GM19328 (cell line): Measurements from ENCODE around the gene SLC44A3.
A peak's percentile ranks its signal among the peaks of the same experiment; 100 is the strongest.

Experiments
- ATAC-seq: cut with Tn5 transposase; IDR thresholded peaks from one replicate; pipeline ENCODE4 v1.9.1; 2021; ENCODE audit warnings: mild to moderate bottlenecking, moderate library complexity; ENCODE audit not compliant: unreplicated experiment

SLC44A3 gene, protein sequence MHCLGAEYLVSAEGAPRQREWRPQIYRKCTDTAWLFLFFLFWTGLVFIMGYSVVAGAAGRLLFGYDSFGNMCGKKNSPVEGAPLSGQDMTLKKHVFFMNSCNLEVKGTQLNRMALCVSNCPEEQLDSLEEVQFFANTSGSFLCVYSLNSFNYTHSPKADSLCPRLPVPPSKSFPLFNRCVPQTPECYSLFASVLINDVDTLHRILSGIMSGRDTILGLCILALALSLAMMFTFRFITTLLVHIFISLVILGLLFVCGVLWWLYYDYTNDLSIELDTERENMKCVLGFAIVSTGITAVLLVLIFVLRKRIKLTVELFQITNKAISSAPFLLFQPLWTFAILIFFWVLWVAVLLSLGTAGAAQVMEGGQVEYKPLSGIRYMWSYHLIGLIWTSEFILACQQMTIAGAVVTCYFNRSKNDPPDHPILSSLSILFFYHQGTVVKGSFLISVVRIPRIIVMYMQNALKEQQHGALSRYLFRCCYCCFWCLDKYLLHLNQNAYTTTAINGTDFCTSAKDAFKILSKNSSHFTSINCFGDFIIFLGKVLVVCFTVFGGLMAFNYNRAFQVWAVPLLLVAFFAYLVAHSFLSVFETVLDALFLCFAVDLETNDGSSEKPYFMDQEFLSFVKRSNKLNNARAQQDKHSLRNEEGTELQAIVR

DNA sequence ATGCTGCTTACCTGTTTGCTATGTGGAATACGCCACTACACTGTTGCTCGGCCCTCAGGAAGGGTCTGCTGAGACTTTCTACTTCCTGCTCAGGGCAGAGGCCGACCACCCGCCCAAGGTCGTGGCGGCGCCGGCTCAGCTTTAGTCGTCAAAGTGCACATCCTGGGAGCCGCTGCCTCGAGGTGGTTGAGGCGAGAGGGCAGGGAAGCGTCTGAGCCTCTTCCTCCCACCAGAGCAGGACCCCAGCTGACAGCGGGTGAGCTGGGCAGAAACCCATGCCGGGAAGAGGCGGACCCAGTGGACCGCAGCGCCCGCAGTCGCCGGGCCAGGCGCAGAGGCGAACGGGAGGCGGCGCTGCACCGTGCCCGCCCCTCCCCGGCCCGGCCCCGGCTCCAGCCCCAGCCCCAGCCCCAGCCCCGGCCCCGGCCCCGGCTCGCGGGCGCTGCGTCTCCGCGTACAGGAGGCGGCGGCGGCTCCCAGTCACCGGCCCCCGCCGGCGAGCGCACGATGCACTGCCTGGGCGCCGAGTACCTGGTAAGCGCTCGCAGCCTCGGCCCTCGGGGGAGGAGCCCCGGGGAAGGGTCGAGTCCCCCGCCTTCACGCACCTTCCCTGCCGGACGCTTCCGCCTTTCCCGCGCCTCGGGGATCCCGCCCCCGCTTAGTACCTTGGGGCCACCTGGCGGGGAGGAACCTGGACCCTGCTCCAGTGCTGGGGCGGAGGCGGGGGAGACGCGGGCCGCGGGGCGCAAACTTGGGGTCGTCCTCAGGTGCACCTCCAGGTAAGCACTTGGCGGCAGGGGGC is at the start of gene SLC44A3:
Gene SLC44A3 (plus strand): TSS at position 413 of the 802 bp plus-strand sequence. CDS start 95 bp downstream, at position 508.
- ATAC-seq, result no peak

DNA sequence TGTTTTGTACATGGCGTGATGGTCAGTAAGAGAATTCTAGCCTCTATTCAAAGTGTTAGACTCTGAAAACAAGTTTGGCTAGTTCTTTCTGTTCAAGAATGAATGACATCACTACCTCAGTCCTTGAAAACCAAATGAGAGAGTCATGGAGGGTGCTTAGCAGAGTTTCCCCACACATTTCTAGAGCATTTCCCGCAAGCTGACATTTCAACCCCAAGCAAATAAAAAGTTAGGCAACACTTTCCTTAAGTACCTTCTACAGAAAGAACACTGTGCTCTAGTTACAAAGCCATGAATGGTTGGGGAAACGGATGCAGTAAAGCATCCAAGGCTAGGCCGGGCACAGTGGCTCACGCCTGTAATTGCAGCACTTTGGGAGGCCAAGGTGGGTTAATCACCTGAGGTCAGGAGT is 47.9 kb upstream of the SLC44A3 start:
- ATAC-seq, result no peak

DNA sequence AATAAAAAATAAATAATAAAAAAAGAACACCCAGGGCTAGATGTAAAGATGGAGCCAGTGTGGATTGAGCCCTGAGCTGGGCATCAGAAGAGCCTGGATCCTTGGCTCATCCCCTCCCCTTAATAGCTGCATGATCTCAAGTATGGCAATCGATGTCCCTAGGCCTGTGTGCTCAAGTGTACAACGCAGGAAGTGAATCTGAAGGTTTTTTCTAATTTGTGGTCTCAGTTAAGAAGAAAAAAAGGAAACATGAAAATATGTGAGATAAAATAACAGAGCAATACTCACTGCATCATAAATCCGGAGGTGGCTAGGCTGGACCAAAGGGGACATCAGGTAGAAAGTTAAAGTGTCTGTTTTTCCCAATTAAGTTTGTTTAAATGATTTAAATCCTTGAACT is 47.3 kb upstream of the SLC44A3 start:
- no peak for ATAC-seq

DNA sequence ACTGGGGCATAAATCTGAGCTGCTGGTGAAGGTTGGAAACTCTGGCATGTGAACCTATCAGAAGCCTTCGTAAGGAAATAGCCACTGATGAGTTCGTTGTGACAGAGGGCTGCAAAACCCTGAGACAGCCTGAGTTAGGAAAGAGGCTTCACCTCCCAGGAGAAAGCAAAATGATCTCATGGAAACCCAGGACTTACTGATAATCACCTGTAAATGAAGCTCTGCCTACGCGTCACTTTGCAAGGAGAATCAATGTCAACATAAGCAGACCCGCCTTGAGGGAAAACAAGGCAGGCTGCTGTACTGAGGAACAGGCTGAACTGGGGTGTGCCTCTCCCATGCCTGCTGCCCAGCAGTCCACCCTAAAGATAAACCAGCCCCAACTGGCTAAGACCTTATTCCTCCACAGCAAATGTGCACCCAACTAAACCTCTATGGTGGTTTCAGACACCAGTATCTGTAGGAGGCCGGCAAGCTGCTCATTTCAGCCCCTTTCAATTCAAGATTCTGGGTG is 46.8 kb upstream of the SLC44A3 start:
- no peak for ATAC-seq

DNA sequence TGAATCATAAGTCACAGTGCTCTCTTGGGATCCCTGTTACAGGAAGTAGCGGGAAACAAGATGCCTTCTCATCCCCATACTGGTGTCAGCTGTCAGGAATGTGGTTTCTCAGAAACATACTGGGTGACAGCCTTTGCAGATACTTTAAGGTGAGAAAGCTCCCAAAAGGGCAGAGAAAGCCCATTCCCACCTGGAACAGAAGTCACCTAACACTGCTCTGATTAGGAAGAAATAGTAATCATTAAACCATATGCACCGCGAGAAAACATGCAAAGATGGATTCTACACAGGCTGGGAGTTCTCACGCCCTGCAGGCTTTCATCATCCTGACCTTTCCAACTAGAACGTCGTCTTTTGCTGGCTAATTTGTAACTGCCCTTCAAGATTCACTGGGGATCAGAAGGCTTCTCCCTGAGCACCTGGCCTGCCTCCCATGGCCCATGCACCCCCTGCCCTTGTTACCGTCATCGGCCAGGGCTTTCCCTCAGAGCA is 46.2 kb upstream of the SLC44A3 start:
- no peak for ATAC-seq

DNA sequence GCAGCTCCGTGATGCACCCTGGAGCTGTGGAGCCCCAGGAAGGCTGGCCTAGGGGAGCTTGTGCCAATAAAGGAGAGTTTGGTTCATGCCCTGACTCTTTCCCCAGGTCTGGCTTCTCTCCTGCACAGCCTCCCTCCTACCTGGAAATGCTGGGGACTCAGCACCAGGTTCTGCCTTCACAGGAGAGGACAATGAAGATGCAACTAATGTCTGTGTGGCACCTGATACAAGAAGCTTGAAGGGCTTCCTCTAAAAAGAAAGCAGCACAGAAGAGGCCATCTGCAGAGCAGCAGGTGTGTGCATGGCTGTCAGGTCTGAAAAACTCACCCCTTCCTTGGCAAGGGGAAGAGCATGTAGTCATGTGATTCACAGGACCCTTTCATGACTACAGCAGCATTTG is 43.7 kb upstream of the SLC44A3 start:
- ATAC-seq, result no peak

DNA sequence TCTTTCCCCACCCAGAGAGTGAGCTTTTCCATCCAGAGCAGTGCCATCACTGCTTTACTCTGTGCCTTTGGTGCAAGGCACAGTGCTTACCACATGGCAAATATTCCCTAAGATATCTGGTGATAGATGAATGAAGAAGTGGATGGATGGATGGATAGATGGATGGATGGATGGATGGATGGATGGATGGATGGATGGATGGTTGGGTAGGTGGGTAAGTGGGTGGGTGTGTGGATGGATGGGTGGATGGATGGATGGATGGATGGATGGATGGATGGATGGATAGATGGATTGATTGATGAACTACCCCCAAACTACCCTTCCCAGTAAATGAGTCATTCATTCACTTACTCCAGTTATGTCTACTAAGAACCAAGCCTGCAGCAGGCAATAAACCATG is 42.9 kb upstream of the SLC44A3 start:
- ATAC-seq, result no peak

DNA sequence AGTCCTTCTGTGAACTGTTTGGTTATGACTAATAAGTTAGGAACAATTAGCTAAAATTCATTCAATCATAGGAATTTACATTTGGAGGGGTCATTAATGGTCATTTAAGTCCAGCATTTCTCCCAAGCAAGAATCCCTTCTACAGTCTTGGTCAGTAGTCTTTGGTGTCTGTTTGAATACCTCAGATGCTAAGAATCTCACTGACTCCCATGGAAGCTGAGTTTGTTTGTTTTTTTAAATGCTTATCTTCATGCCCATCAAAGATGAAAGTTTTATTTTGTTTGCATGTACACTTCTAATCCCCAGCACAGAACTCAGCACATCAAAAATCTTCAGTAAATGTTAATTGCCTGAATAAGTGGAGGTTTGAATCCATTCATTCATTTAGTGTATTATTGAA is 41.3 kb upstream of the SLC44A3 start:
- no peak for ATAC-seq

DNA sequence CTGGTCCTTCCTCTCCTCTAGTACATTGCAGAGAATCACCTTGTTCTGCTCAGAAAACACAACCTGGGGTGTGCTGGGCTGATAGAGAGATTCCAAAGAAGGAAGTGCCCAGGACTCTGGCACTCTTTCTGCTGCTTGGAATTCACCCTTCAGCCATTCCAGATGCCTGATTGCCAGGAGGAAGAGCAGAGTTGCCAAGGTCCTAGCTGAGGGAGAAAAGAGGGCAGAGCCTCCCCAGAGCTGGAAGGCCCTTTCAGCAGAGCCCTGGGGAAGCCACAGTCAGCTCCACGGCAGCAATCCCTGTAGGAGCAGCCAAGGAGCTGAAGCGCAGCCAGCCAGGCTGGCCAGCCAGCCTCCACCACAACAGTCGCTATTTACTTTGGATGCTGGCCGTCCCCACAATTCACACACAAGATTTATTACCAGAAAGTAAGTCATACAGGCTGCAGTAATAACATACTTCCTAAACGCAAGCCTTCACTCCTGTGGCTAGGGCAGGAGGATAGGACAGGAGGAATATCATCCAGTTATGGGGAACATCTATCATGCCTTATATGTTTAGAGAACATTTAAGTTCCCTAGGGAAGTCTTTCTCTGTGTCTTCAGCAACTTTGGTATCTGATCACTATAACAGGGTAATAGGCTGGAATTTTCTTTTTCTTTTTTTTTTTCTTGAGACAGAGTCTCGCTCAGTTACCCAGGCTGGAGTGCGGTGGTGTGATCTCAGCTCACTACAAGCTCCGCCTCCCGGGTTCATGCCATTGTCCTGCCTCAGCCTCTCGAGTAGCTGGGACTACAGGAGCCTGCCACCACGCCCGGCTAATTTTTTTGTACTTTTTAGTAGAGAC is 36.6 kb upstream of the SLC44A3 start:
- ATAC-seq, result no peak

DNA sequence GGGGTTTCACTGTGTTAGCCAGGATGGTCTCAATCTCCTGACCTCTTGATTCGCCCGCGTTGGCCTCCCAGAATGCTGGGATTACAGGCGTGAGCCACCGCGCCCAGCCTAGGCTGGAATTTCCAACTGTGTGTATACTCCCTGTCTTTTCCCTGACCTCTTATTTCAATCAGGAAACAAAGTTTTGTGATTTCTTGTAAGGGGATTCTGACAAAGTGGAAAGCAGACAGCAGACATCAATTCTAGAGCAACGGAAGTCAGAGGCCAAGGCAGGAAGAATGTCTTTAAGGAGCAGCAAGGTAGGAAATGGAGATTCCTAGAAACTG is 36.0 kb upstream of the SLC44A3 start:
- no peak for ATAC-seq

DNA sequence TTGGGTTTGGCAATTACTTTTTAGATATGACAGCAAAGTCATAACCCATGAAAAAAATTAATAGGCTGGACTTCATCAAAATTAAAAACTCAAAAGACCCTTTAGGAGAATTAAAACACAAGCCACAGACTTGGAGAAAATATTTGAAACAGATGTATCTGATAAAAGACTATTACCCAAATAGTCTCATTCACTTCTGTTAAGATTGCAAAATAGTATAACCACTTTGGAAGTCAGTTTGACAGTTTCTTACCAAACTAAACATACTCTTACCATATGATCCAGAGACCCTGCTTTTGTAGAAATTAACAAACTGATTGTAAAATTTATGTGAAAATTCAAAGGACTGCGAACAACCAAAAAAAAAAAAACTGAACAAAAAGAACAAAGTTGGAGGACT is 32.5 kb upstream of the SLC44A3 start:
- ATAC-seq, result no peak

DNA sequence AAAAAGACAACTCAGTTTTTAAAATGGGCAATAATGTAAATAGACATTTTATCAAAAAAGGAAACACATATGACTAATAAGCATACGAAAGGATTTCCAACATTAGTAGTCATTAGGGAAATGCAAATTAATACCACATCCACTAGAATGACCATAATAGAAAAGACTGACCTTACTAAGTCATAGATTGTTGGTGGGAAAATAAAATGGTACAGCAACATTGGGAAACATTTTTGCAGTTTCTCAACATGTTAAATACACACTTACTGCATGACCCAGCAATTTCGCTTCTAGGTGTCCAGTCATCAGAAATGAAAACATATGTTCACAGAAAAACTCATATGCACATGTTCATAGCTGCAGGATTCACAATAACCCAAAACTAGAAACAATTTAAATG is 29.9 kb upstream of the SLC44A3 start:
- ATAC-seq, result no peak

DNA sequence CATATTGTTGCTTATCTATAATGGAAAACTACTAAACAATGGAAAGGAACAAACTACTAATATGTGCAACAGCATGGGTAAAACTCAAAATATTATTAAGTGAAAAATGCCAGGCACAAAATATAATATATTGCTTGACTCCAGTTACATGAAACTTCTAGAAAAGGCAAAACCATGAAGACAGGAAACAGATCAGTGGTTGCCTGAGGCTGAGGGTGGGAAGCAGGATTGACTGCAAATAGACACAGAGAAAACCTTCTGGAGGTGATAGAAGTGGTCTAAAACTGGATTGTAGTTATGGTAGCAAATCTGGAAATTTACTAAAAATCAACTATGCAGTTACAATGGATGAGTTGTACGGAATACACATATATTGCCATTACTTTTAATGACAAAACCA is 29.5 kb upstream of the SLC44A3 start:
- ATAC-seq, result no peak

DNA sequence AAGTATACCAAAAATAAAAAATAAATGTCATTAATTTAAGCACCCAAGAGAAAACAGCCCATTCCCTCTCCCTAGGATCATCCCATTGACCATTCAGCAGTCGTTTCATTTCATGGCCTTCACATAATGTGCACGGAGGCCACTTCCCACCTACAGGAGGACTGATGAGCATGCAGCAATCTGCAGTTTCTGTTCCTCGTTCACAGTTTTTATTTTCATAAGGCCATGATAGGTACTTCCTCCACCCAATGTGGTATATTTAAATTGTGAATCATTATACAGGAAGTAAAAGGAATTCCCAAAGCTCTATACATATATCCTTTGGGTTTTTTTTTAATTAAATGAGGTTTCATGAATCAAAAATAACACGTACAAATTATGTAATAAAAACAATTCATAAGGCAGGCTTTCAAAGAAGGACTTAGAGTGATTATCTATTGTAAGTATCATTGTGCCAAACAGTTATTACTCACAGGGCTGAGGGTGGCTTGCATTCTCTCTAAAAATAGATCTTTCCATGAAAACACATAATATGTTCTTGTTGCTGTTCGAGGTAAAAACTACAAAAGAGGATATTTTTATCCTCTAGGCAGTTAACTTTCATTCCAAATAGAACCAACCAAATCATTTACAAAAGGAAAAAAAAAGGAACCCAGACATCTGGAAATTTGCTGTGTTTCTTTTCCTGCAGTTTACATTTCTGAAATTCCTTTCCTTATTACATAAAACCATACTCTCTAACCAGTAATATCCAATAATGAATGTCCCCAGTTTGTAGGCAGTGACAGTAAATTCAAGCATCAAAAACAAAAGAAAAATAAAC is 27.5 kb upstream of the SLC44A3 start:
- ATAC-seq, result peak; percentile 95

DNA sequence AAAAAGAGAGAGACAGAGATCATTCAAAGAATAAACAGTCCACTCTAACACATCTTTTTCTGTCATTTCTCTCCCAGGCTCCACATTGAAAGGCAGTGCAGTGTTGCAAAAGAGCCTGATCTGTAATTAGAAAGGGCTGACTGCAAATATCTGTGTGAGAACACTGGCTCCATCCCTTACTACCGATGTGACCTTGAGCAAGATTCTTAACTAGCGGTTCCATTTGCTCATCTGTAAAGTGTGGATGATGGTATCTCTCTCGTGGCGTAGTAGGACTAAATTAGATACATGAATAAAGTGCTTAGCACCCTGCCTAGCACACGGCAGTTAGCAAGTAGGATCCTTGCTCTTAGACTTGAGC is 26.9 kb upstream of the SLC44A3 start:
- no peak for ATAC-seq

DNA sequence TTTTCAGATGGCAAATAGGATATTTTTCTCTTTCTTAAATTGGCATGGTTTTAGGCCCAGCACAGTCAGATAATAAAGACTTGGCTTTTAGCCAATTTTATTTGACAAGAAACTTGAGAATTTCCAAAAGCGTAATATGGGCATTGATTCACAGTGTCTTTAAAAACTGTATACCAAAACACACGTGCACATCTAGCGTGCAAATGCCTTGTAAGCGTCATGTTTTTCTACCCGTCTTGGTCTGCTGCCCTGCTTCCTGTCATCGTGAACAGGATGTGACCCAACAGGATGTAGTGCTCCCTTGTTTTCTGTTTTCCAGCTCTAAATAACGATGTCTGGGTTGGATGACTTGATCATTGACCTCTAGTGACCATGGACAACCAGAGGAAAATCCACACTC is 24.7 kb upstream of the SLC44A3 start:
- ATAC-seq, result no peak

DNA sequence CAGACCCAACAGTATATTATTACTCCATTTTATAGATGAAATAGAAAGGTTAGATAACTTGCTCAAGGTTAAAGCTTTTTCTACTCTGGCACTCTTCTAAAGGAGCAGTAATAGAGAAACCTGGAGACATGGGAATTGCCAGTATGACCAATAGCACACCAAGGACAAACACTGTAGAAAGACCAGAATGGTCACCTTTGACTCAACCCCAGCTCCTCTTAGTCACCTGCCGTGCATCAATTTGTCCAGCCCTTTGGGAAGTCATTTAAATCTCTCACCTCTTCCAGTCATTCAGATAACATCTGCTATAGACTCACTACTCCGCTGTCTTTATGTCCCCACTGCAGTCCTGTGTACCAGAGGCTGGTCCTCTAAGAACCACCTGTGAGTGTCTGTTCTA is 23.9 kb upstream of the SLC44A3 start:
- no peak for ATAC-seq

DNA sequence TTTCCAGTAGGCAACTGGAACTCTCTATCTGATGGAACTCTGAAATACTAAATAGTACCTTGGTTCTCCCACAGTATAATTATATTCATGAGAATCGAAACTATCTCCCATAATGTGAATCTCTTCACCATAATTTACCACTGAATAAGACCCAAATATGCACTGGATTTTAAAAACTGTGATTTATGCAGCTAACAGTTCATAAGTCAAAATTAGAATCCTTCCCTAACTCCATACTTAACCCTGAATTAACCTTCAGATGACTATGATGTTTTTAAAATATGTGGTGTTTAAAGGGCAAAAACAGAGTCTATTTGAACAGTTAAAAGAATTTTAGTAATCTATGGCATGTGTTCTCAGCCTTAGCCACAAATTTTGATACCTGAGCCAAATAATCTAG is 22.9 kb upstream of the SLC44A3 start:
- ATAC-seq, result no peak

DNA sequence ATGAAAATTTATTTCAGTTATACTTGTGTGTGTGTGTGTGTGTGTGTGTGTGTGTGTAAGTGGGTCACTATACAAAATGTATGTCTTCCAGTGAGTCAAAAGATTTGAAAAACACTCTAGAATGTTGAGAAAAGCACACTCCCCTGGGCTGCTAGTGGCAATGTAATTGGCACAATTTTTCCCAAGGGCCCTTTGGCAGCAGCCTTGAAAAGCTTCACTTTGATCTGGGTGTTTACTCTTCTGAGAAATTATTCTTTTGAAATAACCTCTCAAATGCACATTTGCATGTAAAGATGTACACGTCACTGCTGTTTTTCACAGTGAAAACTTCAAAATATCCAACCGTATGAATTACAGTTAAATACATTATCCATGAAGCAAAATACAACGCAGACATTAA is 22.1 kb upstream of the SLC44A3 start:
- ATAC-seq, result no peak

DNA sequence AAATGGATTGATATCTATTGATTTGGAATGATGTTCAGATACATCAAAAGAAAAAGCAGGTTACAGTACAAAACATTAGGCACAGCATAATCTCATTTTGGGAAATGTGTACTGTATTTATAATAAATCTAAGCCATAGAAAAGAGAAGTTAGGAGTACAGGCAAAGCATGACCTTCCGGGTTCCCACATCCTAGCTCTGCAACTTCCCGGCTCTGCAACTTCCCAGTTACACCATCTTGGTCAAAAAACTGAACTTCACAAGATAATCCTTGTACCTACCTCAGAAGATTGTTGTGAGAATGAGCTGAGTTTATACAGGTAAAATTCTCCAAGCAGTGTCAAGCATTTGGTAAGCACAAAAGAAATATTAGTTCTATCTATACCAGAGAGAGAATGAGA is 21.7 kb upstream of the SLC44A3 start:
- ATAC-seq, result no peak
